ENCODE data around the gene NDST3.

- TF ChIP-seq CTCF (conservative IDR thresholded peaks at IDR 0.05; ENCODE audit: low read length) (no peak), EZH2phosphoT487 (IDR thresholded peaks at IDR 0.05; ENCODE audit: borderline replicate concordance, low read depth, low read length) (no peak)
Measured at GRCh38 chr4:118099106-118099505, 64.8 kb downstream of the NDST3 start.

All from OCI-LY7 (cell line).